ENCODE results near the gene CFAP46.
"Not testable (repeated sequence)": the region's sequence is repeated elsewhere in the genome, so short reads cannot be mapped to it uniquely, and the experiment has no call there.

Gene CFAP46

DNA sequence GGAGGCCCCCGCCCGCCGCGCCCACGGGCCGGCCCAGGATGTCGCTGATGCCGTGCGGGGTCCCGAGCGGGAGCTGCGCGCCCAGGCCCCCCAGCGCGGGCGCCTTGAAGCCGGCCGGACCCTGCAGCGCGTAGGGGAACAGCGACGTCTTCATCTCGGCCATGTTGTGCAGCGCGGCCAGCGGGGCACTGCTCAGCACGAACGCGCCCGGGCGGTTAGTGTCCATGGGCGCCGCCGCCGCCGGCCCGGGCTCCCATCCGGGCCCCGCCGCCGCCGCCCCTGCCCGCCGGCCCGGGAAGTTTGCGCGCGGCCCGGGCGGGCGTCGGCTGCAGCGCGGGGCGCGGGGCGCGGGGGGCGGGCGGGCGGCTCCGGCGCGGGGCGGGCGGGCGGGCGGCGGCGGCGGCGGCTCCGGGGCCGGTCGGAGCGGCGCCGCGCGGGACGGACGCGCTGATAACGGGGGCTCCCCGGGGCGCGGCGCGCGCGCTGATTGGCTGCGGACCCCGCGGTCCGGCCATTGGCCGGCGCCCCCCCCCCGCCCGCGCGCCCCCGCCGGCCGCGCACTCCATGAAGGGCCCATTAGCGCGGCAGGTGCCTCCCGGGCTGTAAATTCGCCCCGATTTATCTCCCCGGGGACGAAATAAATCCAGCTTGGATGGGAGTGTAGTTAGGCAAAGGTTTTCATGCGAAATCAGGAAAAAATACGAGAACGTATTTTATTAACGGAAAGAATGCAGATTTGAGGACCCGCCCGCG lies 156.5 kb downstream of the CFAP46 start, which contains the start of gene NKX6-2:
TSS of gene NKX6-2 (minus strand) at position 425 of the 753 bp plus-strand sequence. CDS start at position 226, 199 bp downstream.
- no peak for DNase-seq

- no peak for DNase-seq
These were observed 157.3 kb downstream of the CFAP46 start for GRCh38 chr10:132784866-132785722.

DNA sequence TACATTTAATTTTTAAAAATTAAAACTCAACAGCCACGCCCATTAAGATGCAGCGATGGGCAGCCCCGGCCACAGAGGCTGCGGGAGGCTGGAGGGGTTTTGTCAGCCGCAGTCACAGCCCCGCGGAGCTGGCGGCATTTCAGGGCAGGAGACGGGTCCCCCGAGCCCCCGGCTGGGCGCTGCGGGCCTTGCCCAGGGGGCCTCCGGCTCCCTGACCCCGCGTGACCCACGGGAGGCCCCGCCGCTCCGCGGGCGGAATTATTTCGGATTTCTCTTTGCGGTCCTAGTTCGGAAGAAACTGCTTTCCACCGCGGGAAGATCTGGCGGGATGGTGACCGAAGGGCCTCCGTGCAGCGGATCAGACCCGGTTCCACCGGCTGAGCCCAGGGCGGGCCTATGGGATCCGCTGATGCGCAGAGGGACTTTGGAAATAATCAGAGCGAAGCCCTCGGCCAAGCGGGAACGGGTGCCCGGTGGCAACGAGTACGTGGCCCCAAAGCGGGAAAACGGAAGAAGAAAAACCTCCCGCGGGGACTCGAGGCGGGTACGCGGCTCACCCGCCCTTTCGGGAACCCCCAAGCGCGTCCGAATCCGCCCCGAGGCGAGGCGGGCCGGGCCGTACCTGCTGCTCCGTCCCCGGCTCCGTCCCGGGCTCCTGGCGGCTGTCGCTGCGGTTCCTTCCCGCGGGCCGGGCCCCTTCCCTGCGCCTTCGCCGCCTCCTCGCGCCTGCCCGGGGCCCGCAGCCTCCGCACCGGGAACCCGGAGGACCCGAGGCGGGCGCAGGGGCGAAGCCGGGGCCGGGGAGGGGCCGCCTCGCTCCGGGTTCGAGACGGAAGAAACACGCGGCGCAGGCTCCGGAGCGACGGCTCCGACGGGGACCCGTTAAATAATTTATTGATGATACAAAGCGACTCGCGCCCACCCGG lies 158.2 kb downstream of the CFAP46 start:
- no peak for DNase-seq

DNA sequence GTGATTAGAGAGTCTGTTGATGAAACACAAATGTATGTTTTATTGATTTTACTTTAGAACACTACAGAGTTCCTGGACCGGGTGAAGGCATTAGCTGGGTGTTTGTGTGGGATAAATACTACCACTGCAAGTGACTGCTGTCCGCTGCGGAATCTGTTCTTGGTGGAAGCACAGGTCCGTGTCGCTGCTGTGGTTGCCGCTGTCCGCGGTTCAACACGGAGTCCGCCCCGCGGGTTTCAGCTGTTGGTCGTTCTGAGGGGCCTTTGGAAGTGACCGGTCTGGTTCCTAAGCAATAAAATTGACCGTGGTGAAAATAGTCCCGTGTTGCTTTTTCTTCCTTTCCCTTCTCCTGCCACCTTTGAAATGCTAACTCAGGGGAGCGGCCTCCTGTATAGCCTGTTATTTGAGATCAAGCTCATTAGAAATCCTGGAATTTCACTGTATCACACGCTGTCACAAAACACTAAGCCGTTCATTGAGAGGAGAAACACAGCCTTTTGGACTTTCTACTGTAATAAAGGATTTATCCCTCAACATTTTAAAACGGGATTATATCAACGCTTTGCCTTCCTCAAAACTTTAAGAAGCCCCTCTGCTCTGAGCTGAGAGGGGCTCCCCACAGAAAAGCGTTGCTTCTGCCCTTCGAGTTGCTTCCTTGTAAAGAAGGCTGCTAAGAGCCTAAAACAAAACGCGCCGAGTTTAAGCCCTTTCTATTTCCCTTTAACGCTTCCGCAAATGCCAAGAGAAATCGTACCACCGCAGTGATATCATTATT lies 159.0 kb downstream of the CFAP46 start:
- no peak for DNase-seq

GRCh38 chr10:132781556-132781955 lies 160.8 kb downstream of the CFAP46 start:
- no peak for DNase-seq

DNA sequence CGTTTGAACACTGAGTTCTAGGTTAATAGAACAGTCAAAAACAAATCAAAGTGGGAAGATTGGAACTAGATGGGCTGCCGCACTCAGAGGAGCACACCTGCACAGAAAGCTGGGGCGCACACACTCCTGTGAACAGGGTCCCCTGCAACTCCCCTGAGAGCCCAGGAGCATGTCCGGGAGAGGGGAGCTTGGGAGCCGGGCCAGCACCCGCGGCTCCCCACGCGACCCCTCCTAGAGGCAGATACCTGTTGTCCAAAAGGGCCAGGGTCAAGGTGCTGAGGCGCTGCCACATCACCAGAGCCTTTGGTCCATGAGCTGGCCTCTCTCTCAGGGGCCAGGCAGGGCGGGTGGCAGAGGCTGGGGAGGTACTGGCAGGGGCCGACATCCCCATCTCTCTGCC lies 162.0 kb downstream of the CFAP46 start:
- no peak for DNase-seq

DNA sequence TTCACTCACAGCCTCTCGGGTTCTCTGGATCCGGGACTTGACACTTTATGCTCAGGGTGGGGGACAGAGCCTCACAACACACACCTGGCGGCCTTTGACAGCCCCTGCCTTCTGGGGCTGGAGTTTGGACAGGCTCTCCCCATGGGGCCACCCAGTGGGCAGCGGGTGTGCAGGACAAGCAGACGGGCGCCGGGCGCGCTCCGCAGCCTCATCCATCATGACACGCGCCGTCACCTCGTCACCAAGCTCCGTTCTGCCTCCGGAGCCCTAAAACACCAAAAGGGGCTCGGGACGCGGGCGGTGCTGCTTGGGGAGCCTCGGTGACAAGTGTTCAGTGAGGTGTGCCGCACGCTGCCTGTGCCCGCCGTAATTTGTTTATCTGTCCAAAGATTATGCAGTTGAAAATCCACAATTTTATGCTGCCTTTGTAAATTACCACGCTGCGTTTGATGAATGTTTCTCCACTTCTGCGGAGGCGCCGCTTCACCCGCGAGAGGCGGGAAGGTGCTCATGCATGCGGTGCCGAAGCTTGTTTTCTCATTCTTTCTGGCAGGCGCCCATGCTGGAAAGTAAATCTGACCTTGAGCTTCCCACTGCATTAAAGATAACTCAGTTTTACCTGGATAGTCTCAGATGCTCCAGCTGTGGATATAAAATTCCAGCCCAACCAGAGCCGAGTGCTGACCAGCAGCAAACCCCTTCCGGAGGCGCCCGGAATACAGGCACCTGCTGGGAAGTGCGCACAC lies 162.6 kb downstream of the CFAP46 start:
- no peak for DNase-seq

- DNase-seq = no peak
These were observed 164.9 kb downstream of the CFAP46 start for GRCh38 chr10:132777441-132777840.

DNA sequence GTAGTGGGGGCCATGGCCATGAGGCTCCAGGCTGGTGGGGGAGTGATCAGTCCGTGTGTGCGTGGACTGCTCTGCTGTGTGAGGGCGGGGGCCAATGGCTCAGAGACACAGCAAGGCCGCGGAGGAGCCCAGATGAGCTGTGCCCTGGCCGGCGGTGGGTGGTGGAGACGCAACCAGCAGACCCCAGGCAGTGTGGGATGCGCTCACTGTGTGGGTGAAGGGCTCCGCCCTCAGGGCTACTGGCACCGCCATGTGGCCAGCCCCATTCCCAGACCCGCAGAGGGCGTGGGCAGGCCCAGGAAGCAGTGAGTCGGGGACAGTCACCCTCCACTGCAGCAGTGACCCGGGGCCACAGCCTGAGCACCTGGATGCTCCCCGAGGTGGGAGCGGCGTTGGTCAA lies 165.5 kb downstream of the CFAP46 start:
- DNase-seq = no peak

DNA sequence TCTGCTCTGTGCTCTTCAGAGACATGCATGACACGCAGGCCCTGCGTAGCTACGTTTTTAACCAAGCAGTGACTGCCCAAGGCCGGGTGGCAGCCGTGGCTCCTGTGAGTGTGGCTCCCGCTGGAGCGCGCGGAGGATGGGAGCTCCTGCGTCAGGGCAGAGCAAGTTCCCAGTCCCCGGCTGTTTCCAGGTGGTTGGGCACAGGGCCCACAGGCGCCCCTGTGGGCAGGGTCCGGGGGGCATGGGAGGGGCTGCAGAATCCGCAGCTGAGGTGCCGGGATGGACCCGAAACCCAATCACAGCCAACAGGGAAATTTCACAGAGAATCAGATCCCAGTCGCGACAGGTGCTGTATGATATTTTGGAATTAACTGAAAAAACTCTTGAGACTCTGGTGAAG lies 166.2 kb downstream of the CFAP46 start:
- no peak for DNase-seq

DNA sequence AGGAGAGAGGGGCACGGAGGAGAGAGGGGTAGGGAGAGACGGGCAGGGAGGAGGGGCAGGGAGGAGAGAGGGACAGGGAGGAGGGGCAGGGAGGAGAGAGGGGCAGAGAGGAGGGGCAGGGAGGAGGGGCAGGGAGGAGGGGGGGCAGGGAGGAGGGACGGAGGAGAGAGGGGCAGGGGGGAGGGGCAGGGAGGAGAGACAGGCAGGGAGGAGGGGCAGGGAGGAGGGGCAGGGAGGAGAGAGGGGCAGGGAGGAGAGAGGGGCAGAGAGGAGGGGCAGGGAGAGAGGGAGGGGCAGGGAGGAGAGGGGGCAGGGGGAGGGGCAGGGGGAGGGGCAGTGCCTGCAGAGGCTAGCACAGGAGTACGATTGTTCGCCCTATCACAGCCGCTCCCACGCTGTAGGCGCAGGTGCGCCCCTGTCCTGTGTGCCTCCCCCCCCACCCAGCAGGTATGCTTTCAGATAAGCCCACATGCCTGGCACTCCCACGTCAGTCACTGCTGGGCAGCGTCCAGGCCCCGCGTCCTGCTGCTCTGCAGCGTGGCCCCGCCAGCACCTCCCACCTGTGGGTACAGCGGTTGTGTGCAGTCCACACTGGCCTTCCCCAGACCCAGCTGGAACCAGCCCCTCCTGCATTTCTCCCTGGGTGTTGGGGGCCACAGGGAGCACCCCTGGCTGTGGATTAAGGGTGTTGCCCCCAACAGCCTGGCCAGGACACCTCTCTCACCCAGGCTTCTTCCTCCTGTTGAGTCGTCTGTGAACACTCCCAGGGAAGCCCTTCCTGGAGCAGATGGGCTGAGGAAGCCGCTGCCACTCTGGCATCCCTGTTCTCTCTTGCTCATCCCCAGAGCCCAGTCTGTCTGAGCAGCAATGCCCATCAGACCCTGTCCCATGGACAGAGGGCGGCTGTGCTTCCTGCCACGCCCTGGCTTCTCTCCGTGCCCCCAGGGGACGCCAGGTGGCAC lies 167.2 kb downstream of the CFAP46 start:
- DNase-seq = no peak

DNA sequence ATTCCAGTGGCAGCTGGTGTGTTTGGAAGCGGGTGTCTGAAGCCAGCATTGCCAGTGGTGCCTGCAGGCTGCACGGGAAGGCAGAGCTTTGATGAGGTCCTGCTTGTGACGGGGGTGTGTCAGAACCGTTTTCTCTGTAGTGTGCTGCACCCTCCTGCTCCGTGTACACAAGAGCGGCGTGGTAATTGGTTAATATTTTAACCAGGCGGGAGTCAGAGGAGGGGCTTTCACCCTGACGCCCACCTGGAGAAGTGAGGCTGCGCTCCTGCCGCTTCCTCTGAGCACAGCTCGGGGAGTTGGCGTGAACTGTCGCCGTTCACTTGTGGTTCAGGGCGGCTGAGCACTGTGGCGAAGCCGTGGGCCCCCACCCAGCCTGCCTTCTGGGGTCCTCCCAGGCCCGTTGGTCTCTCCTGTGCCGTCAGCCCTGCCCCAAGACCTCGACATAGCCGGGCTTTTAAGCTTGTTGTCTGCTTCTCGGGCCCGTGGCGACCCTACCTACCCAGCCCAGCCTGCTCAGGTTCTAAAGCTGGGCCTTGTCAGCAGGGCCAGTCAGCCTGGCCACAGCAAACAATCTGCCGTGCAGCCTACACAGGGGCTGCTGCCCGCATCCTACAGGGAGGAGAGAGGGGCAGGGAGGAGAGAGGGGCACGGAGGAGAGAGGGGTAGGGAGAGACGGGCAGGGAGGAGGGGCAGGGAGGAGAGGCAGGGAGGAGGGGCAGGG lies 168.0 kb downstream of the CFAP46 start:
- no peak for DNase-seq

DNA sequence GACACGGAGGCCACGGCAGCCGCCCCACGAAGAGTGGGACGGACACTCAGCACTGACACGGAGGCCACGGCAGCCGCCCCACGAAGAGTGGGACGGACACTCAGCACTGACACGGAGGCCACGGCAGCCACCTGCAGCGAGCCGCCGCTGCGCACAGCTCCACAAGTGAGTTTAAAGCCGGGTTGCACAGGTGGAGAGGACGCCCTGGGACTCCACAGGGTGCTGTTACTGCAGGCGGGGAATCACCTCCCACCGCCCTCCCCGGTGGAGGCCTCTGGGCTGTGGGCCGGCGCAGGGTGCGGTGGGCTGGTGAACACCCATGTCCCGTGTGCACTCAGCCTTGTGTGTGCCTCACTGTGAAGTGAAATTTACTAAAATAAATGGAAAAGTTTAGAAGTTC lies 169.6 kb downstream of the CFAP46 start:
- not testable (repeated sequence) for DNase-seq

GRCh38 chr10:132770061-132771021 lies 172.0 kb downstream of the CFAP46 start:
- no peak for DNase-seq

DNA sequence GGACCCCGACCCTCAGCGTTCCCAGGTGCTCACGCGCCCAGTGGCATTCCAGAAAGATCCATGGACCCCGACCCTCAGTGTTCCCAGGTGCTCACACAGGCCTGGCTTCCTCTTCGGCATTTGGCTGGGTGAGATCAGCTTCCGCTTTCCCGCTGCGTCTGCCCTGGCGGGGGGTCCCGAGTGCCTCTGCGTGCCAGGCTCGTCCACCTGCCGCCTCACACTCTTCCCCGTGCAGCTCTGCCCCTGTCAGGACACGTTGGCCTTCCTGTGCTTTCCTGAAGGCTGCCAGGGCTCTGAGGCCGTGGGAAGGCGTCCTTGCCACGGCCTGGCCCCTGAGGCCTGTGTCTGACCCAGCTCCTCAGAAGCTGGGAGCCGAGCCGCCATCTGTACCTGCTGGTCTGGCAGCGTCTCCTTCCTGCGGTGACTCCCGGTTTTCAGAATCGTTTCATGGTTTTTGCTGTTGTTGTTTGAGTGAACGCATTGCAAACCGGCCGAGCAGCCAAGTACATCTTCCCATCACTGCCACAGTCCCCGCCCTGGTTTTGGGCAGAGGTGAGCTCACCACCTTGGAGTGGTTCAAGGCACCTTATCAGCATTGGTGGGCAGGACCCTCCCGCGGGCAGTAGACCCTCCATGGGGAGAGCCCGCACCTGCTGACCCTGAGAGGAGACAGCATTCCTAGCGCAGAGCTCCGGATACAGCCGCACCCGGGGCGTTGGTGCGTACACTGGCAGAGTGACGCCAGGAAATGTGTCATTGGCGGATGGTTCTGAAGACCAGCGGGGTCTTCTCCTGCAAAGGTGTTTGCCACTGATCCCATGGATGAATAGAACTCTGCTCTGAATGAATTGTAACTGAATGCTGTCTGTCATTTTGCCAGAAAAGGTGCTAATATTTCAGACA lies 173.8 kb downstream of the CFAP46 start:
- DNase-seq = no peak

- DNase-seq = no peak
These were observed 176.1 kb downstream of the CFAP46 start for GRCh38 chr10:132766291-132766690.

DNA sequence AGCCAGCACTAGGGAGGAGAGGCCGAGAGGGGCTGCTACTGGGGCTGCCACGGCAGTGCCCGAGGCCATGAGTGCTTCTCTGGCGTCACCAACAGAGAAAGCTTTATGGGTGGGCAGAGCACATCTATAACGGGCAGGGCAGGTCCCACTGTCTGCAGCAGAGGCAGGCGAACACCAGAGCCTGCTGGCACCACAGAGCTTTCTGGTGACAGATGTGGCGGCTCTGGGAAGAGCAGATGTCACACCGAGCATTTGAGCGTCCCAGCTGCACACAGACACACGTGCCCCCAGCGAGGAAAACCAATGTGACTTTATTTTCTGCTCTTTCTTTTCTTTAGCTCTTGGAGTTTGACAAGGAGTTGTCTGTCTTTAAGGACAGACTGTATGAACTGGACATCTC lies 176.9 kb downstream of the CFAP46 start:
- DNase-seq = no peak

All from activated gamma-delta T cell treated with Interleukin-2 at 50 U/mL for 16 hours (primary cell).